HG03175 (cell line): ENCODE measurements around the gene RNF224.

ENCODE experiments used
- ATAC-seq: cut with Tn5 transposase; IDR thresholded peaks from one replicate; pipeline ENCODE4 v1.9.1; 2021; ENCODE audit warnings: mild to moderate bottlenecking, moderate library complexity; ENCODE audit not compliant: unreplicated experiment

Gene RNF224

DNA sequence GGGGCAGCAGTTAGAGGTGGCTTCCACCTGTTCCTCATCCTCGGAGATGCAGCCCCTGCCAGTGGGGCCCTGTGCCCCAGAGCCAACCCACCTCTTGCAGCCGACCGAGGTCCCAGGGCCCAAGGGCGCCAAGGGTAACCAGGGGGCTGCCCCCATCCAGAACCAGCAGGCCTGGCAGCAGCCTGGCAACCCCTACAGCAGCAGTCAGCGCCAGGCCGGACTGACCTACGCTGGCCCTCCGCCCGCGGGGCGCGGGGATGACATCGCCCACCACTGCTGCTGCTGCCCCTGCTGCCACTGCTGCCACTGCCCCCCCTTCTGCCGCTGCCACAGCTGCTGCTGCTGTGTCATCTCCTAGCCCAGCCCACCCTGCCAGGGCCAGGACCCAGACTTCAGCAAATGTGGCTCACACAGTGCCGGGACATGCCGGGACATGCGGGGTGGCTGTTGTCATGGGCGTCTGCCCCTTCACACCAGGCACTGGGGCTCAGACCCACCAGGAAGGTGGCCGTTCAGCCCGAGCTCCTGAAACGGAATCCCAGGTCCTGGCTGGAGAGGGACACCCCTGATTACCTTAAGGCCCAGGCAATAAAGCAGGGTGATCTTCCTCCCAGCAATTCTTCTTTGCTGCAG lies 1.5 kb upstream of the RNF224 start:
- no peak for ATAC-seq

GRCh38 chr9:137226338-137227053 lies 806 bp upstream of the RNF224 start:
- ATAC-seq = no peak

DNA sequence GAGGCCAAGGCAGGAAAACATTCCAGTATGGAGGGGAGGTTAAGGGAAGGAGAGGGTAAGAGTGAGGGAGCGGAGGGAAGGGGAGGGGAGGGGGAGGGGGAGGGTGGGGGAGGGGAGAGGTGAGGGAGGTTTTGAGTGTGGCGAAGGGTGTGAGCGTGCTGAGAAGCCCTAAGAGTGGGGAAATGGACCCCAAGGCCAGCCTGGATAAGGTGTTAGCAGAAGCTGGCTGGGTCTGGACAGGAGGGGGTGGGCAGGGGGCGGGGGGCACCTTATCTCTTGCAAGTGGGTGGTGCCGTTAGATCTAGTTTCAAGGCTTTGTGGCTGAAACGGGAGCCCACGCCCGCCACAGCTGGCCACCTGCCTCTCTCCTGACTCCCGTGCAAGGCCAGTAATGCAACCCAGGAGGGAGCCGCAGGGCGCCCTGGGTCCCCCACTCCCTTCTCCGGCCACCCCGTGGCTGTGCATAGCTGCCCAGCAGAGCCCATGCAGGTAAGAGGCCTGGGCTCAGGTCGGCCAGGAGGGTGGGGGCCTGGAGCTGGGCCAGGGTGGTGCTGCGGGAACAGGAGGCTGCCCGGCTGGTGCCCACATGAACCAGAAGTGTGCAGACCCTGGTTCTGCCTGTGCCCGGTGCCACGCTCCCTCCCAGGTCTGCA lies 677 bp downstream of the RNF224 start:
- ATAC-seq = no peak

DNA sequence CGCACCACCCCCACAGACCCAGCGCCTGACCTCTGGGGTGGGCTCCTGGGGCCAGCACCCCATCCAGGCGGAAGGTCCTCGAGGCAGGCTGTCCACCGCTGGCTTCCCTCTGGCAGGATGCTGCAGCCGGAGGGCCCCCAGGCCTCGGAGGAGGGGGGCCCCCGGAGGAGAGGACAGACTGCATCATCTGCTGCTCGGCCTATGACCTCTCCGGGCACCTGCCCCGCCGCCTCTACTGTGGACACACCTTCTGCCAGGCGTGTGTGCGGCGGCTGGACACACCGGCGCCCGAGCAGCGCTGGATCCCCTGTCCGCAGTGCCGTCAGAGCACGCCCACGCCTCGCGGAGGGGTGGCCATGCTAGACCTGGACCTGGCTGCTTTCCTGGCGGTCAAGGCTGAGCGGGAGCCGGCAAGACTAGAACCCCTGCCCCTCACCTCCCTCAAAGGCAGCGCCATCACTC lies 1.2 kb downstream of the RNF224 start:
- no peak for ATAC-seq

DNA sequence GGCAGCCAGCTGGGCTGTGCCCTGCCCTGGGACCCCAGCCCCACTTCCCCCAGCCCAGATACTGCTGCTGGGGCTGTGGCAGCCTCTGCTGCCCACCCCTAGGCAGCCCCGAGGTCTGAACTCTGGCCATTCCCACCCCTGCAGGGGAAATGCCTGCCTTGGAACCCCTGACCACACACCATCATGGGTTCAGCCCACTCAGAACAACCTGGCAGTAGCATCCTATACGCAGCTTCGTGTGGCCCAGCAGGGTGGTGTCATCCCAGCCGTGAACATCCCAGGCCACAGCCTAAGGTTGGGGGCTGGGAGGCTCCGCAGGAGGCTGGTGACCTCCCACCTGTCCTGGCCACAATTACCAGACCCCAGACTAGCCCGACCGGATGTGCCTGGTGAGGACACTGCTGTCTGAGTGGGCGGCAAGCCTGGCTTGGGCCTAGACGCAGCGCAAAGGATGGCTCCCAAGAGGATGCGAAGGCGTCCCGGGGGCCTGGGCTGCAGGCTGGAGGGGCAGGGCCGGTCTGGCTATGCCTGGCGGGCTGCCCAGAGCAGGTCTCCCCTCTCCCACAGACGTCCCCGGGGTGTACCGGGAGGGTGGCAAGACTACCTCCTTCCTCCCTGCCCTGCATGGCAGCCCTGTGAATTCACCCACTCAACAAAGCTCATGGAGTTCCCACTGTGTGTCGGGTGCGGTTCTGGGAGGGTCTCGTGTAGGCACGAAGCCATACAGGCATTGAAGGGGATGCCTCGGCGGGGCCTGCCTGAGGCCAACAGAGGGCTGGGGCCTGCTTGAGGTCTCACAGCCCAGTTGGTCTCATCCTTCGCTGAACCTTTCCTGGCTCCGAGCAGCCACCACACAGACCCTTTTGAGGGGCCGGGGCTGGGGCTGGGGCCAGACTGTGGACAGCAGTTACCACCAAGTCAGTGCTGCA lies 1.9 kb downstream of the RNF224 start:
- ATAC-seq = no peak

- no peak for ATAC-seq
Measured at GRCh38 chr9:137229903-137230704, 2.8 kb downstream of the RNF224 start.

DNA sequence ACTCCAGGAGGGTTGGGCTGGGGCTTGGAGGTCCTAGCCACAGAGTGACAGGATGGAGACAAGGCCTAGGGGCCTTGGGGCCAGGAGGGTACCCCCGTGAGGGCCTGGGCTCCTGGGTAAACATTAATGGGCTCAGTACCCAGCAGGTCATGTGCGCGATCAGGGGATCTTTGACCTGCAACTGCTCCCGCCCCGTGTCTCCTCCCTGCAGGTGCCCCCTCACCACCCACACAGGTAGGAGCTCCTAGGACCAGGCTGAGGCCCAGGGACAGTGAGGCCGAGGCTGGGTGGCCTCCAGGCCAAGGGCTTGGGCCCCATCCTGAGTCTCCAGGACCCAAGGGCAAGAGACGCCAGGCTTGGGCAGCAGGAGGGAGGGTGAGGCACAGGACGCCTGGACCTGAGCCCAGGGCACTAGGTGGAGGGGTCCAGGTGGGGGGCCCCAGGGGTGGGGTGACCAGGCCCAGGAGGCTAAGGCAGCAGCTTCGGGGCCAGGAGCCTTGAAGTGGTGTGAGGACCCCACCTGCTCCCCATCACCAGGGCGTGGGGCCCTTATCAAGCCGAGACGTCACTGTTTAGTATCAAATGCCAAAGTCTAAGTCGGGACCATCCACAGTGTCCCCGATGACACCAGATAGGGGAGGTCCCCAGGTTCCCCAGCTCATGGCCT lies 3.5 kb downstream of the RNF224 start, which contains the start of gene SLC34A3:
SLC34A3 (plus strand) TSS at position 197 of the 667 bp plus-strand sequence. CDS start 802 bp downstream, outside the sequence.
- ATAC-seq = no peak

DNA sequence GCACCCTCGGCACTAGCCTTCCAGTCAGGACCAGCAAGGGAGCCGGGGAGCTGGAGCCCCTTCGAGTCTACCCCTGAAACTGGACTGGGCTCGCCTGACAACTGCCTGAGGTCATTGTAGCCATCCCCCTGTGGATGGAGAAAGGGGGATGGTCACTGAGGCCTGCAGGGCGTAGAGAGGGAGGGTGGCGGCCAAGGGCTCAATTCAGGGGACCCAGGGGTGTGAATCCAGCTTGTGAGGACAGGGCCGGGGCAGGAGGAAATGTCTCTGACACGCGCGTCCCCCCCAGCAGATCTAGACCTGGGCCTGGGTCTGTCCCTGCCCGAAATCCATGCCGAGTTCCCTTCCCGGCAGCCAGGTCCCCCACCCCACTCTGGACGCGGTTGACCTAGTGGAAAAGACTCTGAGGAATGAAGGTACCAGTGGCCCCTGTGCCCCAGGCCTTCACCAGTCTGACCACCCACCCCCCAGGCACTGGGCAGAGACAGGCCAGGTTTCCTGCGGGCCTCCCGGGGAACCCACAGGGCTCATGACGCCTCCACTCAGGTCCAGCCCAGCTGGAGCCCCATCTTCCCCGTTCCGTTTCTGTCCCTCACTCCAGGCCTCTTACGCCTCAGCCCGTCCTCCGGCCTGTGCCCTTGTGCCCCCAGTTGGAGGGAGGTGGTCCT lies 4.2 kb downstream of the RNF224 start:
- ATAC-seq = no peak

GRCh38 chr9:137232101-137232500 lies 4.8 kb downstream of the RNF224 start:
- no peak for ATAC-seq

DNA sequence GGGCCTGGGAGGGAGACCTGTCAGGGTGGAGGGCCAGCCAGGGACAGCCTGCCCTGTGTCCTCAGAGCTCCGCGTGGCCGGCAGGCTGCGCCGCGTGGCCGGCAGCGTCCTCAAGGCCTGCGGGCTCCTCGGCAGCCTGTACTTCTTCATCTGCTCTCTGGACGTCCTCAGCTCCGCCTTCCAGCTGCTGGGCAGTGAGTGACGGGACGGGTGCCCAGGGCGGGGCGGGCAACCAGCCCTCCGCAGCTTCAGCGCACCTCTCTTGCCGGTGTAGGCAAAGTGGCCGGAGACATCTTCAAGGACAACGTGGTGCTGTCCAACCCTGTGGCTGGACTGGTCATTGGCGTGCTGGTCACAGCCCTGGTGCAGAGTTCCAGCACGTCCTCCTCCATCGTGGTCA lies 5.2 kb downstream of the RNF224 start:
- no peak for ATAC-seq

DNA sequence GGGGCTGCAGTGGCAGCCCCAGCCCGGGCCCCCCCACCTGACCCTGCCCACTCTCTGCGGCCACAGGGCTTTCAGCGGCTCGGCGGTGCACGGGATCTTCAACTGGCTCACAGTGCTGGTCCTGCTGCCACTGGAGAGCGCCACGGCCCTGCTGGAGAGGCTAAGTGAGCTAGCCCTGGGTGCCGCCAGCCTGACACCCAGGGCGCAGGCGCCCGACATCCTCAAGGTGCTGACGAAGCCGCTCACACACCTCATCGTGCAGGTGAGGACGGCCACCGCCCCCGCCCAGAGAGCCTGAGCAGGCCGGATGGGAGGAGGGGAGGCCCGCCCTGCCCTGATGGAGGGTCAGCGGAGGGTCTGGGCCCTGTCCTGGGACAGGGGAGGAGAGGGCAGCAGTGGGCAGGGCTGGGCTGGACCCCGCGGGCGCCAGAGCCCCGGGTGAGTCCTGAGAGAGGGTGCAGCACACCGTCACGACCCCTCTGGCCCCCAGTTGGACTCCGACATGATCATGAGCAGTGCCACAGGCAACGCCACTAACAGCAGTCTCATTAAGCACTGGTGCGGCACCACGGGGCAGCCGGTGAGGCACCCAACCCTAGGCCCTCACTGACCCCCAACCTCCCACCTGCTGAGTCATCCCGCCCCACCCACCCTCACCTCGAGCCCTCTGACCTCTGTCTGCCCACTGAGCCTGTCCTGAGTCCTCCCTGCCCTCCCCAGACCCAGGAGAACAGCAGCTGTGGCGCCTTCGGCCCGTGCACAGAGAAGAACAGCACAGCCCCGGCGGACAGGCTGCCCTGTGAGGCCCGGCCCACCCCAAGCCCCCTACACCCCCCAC lies 6.1 kb downstream of the RNF224 start:
- no peak for ATAC-seq

DNA sequence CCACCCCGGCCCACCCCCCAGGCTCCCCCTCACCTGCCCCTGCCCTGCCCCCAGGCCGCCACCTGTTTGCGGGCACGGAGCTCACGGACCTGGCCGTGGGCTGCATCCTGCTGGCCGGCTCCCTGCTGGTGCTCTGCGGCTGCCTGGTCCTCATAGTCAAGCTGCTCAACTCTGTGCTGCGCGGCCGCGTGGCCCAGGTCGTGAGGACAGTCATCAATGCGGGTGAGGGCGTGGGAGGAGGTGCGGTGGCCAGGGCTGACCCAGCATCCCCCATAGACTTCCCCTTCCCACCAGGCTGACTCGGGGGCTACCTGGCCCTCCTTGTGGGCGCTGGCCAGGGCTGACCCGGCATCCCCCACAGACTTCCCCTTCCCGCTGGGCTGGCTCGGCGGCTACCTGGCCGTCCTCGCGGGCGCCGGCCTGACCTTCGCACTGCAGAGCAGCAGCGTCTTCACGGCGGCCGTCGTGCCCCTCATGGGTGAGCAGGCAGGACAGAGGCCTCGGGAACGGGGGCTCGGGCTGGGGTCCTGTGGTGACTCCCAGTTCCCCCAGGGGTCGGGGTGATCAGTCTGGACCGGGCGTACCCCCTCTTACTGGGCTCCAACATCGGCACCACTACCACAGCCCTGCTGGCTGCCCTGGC lies 6.9 kb downstream of the RNF224 start:
- no peak for ATAC-seq

DNA sequence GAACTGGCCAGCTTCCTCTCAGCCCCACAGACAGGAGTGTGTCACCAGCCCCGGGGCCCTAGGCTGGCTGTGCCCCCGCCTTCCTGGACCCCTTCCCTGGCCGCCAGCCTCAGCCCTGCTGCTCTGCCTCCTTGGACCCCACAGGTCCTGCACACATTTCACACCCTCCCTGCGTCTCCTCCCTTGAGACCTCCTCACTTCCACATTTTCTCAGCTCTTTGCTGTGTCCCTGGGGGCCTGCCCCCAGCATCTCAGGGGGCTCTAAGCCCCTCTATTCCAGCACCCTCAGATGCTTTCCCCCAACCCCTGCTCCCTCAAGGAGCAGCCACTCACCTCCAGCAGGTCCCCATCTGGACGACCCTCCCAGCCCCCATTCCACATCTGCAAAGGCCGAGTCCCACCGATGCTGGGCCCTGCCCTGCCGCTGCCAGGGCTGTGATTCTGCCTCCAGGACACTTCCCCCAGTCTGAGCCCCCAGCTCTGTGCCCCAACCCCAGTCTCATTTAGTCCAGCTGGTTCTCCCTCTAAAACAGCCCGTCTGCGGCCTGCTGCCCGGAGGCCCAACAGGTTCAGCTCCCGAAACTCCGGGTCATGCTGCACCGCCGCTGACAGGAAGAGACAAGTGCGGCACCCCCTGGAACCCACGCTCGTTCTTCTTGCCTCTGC lies 7.6 kb downstream of the RNF224 start:
- ATAC-seq = no peak

- no peak for ATAC-seq
Measured at GRCh38 chr9:137235424-137236237, 8.3 kb downstream of the RNF224 start.

DNA sequence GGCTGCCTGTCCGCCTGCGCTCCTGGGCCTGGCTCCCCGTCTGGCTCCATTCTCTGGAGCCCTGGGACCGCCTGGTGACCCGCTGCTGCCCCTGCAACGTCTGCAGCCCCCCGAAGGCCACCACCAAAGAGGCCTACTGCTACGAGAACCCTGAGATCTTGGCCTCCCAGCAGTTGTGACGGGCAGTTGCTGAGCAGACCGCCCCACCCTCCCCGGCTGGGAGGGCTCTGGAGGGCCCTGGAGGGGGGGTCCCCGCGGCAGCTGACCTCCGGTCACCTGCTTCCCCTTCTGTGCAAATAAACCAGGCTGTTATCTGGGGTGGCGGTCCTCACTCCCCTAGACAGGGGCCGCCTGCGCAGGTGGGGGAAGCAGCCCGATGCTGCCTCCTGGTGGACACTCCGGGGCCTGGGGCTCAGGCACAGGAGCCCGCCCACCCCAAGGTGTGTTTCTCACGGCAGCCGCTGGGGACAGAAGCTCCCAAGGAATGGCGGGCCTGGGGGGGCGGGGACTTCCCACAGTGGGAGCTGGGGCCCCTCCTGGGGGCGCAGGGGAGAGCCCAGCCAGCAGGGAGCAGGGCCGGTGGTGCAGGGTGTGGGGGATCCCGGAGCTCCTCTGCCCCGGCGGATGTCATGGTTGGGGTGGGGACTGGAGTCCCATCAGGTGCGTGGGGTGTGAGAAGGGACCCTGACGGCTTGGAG lies 9.1 kb downstream of the RNF224 start:
- ATAC-seq = peak; percentile 20
